ENCODE measurements around the gene SYNJ2. TPM values are rescaled to one million over a fixed set of nuclear protein-coding genes. Genes with fewer than 3 reads are reported as not detected.

The SYNJ2 gene
- total and polyA plus RNA-seq, 5 experiments from 2014 or later = 5.2 to 16.3 (median 8.5) TPM

GRCh38 chr6:158077676-158078075 is 96.0 kb downstream of the SYNJ2 start:
- no peak for DNase-seq
- ATAC-seq = no peak
- H3K27ac Mint-ChIP-seq = peak overlapping the region in 1 of 10 donors; percentile 60
- H3K9me3 Mint-ChIP-seq = no peaks in the 10 kb centered on the region
- POLR2A ChIA-PET = interaction anchor here (0.7 kb wide), 1 partner anchor 624 kb away, joined by 3 read pairs; no protein-coding TSS in a partner anchor
- H3K36me3 Mint-ChIP-seq = peaks cover 0 to 88% (median 41%) of the 10 kb centered on the region in 3 donors
- H3K27me3 Mint-ChIP-seq = no peaks in the 10 kb centered on the region
- no peak overlapping the region for H3K4me3 Mint-ChIP-seq
- H3K4me1 Mint-ChIP-seq = peaks cover 0 to 2% (median 0%) of the 10 kb centered on the region in 4 donors

- peaks cover 0 to 2% (median 0%) of the 10 kb centered on the region in 4 donors for H3K4me1 Mint-ChIP-seq
- peaks cover 0 to 95% (median 41%) of the 10 kb centered on the region in 3 donors for H3K36me3 Mint-ChIP-seq
- no peaks in the 10 kb centered on the region for H3K9me3 Mint-ChIP-seq
- H3K27me3 Mint-ChIP-seq = no peaks in the 10 kb centered on the region
- no peak overlapping the region for H3K27ac Mint-ChIP-seq
- no peak overlapping the region for H3K4me3 Mint-ChIP-seq
- ATAC-seq = no peak
- POLR2A ChIA-PET = interaction anchor here (0.7 kb wide), 1 partner anchor 400 kb away, joined by 4 read pairs; no protein-coding TSS in a partner anchor
- DNase-seq = no peak
These were observed 96.7 kb downstream of the SYNJ2 start for GRCh38 chr6:158078320-158078719.

- H3K27ac Mint-ChIP-seq = no peak overlapping the region
- H3K27me3 Mint-ChIP-seq = no peaks in the 10 kb centered on the region
- POLR2A ChIA-PET = no interaction called here
These were observed 99.4 kb downstream of the SYNJ2 start for GRCh38 chr6:158080849-158081656.

GRCh38 chr6:158081657-158081935 is 99.9 kb downstream of the SYNJ2 start:
- no peaks in the 10 kb centered on the region for H3K27me3 Mint-ChIP-seq
- H3K9me3 Mint-ChIP-seq = no peaks in the 10 kb centered on the region
- H3K27ac Mint-ChIP-seq = no peak overlapping the region
- H3K36me3 Mint-ChIP-seq = peaks cover 0 to 97% (median 38%) of the 10 kb centered on the region in 3 donors
- DNase-seq (no peak), ATAC-seq (no peak)
- H3K4me1 Mint-ChIP-seq = peaks cover 0 to 2% (median 0%) of the 10 kb centered on the region in 4 donors
- no peak overlapping the region for H3K4me3 Mint-ChIP-seq
- POLR2A ChIA-PET = interaction anchor here (0.7 kb wide), 1 partner anchor 86 kb away, joined by 5 read pairs; no protein-coding TSS in a partner anchor

More at GRCh38 chr6:158080849-158081656, 99.4 kb downstream of the SYNJ2 start:
- Mint-ChIP-seq H3K36me3 (peaks cover 0 to 98% (median 44%) of the 10 kb centered on the region in 3 donors), H3K9me3 (no peaks in the 10 kb centered on the region), H3K4me3 (no peak overlapping the region), H3K4me1 (no peaks in the 10 kb centered on the region)
- DNase-seq (no peak), ATAC-seq (no peak)

- ATAC-seq (no peak), DNase-seq (no peak)
- Mint-ChIP-seq H3K9me3 (no peaks in the 10 kb centered on the region), H3K27ac (no peak overlapping the region), H3K4me1 (peaks cover 0 to 4% (median under 1%) of the 10 kb centered on the region in 4 donors), H3K36me3 (peaks cover 0 to 95% (median 33%) of the 10 kb centered on the region in 3 donors), H3K27me3 (no peaks in the 10 kb centered on the region), H3K4me3 (no peak overlapping the region)
- POLR2A ChIA-PET = no interaction called here
These were observed 102.0 kb downstream of the SYNJ2 start for GRCh38 chr6:158083455-158084325.

- Mint-ChIP-seq H3K27me3 (no peaks in the 10 kb centered on the region), H3K36me3 (peaks cover 0 to 97% (median 34%) of the 10 kb centered on the region in 3 donors), H3K9me3 (no peaks in the 10 kb centered on the region), H3K27ac (peak overlapping the region in 2 of 10 donors; percentile 35 to 63), H3K4me1 (peaks cover 0 to 4% (median 2%) of the 10 kb centered on the region in 4 donors), H3K4me3 (no peak overlapping the region)
- POLR2A ChIA-PET = no interaction called here
- no peak for ATAC-seq
- no peak for DNase-seq
These were observed 103.8 kb downstream of the SYNJ2 start for GRCh38 chr6:158085261-158086053.

- Mint-ChIP-seq H3K9me3 (no peaks in the 10 kb centered on the region), H3K27me3 (no peaks in the 10 kb centered on the region), H3K36me3 (peaks cover 0 to 93% (median 28%) of the 10 kb centered on the region in 3 donors), H3K27ac (peak overlapping the region in 2 of 10 donors; percentile 35 to 63), H3K4me3 (no peak overlapping the region), H3K4me1 (peaks cover 0 to 4% (median 2%) of the 10 kb centered on the region in 4 donors)
- DNase-seq (no peak), ATAC-seq (no peak)
- POLR2A ChIA-PET = no interaction called here
These were observed 104.4 kb downstream of the SYNJ2 start for GRCh38 chr6:158086054-158086503.

GRCh38 chr6:158086504-158087223 is 105.0 kb downstream of the SYNJ2 start:
- ATAC-seq = peak; percentile 46 to 56
- no peak overlapping the region for H3K4me3 Mint-ChIP-seq
- no peak for DNase-seq
- H3K27me3 Mint-ChIP-seq = no peaks in the 10 kb centered on the region
- POLR2A ChIA-PET = interaction anchor here (0.7 kb wide), 1 partner anchor 703 kb away, joined by 5 read pairs; no protein-coding TSS in a partner anchor
- peaks cover 0 to 93% (median 28%) of the 10 kb centered on the region in 3 donors for H3K36me3 Mint-ChIP-seq
- H3K9me3 Mint-ChIP-seq = no peaks in the 10 kb centered on the region
- H3K27ac Mint-ChIP-seq = peak overlapping the region in 2 of 10 donors; percentile 19
- peaks cover 0 to 4% (median 2%) of the 10 kb centered on the region in 4 donors for H3K4me1 Mint-ChIP-seq

GRCh38 chr6:158087224-158087867 is 105.7 kb downstream of the SYNJ2 start:
- Mint-ChIP-seq H3K9me3 (no peaks in the 10 kb centered on the region), H3K27me3 (no peaks in the 10 kb centered on the region), H3K36me3 (peaks cover 0 to 93% (median 28%) of the 10 kb centered on the region in 3 donors), H3K4me1 (peaks cover 0 to 4% (median 2%) of the 10 kb centered on the region in 4 donors), H3K4me3 (no peak overlapping the region), H3K27ac (peak overlapping the region in 3 of 10 donors; percentile 9 to 44 (median 19))
- POLR2A ChIA-PET = interaction anchor here (0.7 kb wide), 1 partner anchor 703 kb away, joined by 5 read pairs; no protein-coding TSS in a partner anchor
- DNase-seq = no peak
- no peak for ATAC-seq

- H3K27me3 Mint-ChIP-seq = no peaks in the 10 kb centered on the region
- peak overlapping the region in 1 of 10 donors; percentile 34 for H3K27ac Mint-ChIP-seq
- DNase-seq (no peak), ATAC-seq (no peak)
- peaks cover 0 to 3% (median 0%) of the 10 kb centered on the region in 4 donors for H3K4me1 Mint-ChIP-seq
- POLR2A ChIA-PET = no interaction called here
- no peak overlapping the region for H3K4me3 Mint-ChIP-seq
- H3K9me3 Mint-ChIP-seq = no peaks in the 10 kb centered on the region
- H3K36me3 Mint-ChIP-seq = peaks cover 13 to 92% (median 39%) of the 10 kb centered on the region in 3 donors
These were observed 111.1 kb downstream of the SYNJ2 start for GRCh38 chr6:158092806-158093205.

GRCh38 chr6:158095031-158095430 is 113.4 kb downstream of the SYNJ2 start:
- Mint-ChIP-seq H3K9me3 (no peaks in the 10 kb centered on the region), H3K36me3 (peaks cover 13 to 80% (median 34%) of the 10 kb centered on the region in 3 donors), H3K27ac (no peak overlapping the region), H3K27me3 (no peaks in the 10 kb centered on the region), H3K4me3 (no peak overlapping the region), H3K4me1 (no peaks in the 10 kb centered on the region)
- no peak for ATAC-seq
- no peak for DNase-seq
- POLR2A ChIA-PET = no interaction called here
